Esophagus muscularis mucosa (tissue), 4 donors: Measurements from ENCODE around the gene TTC39A. TPM values are rescaled to one million over a fixed set of nuclear protein-coding genes. Genes with fewer than 3 reads are reported as not detected.
A peak's percentile ranks its signal among the peaks of the same experiment; 100 is the strongest.

Source experiments
- DNase-seq: peaks from one replicate; pipeline ENCODE4 v3.0.0-alpha.2; 2017; ENCODE audit errors: extremely low spot score
- H3K27ac ChIP-seq, 4 donors: fragments of 200-600 bp; sonication (generic); replicated peaks in 1 of 4; 1 replicate in 3 of 4; 2 replicates in 1 of 4; pipeline ENCODE4 v1.5.1; 2016 to 2019; ENCODE audit warnings: mild to moderate bottlenecking in 1 of 4
- H3K27me3 ChIP-seq, 4 donors: fragments of 200-600 bp; sonication (generic); one replicate each; pipeline versions ENCODE4 v1.5.1 to v1.6.0; 2016 to 2019
- H3K36me3 ChIP-seq, 4 donors: fragments of 200-600 bp; sonication (generic); one replicate each; pipeline ENCODE4 v1.5.1; 2016 to 2019
- H3K4me1 ChIP-seq, 4 donors: fragments of 200-600 bp; sonication (generic); one replicate each; pipeline ENCODE4 v1.5.1; 2016 to 2019
- H3K4me3 ChIP-seq, 4 donors: fragments of 200-600 bp; sonication (generic); 1 replicate in 2 of 4; 2 replicates in 2 of 4; pipeline ENCODE4 v1.5.1; 2016 to 2019; ENCODE audit warnings: mild to moderate bottlenecking in 4 of 4, moderate library complexity in 1 of 4
- H3K9me3 ChIP-seq, 4 donors: fragments of 200-600 bp; sonication (generic); 1 replicate in 3 of 4; 2 replicates in 1 of 4; pipeline ENCODE4 v1.5.1; 2016 to 2019
- CTCF ChIP-seq, 3 experiments: fragments of 200-600 bp in 2 of 3; fragments of 450-650 bp in 1 of 3; sonication (generic) in 2 of 3; IDR thresholded peaks; one replicate each; pipeline ENCODE4 v1.5.1; 2017 to 2019; ENCODE audit warnings: antibody characterized with exemption in 3 of 3, mild to moderate bottlenecking in 2 of 3, moderate library complexity in 1 of 3
- EP300 ChIP-seq: sonication (generic); formaldehyde crosslinking; IDR thresholded peaks from one replicate; pipeline ENCODE4 v1.6.1; 2017; ENCODE audit warnings: antibody characterized with exemption
- POLR2A ChIP-seq: fragments of 450-650 bp; IDR thresholded peaks from one replicate; pipeline ENCODE4 v1.6.1; 2017; ENCODE audit warnings: antibody characterized with exemption, moderate library complexity, mild to moderate bottlenecking, low read depth
- POLR2AphosphoS5 ChIP-seq, 2 donors: sonication (generic); formaldehyde crosslinking; IDR thresholded peaks; one replicate each; pipeline ENCODE4 v1.6.1; 2017; ENCODE audit warnings: antibody characterized with exemption in 2 of 2
- WGBS: methylation state at CpG from one replicate; pipeline ENCODE4 v1.1.5; 2018; 5-methylcytosine and 5-hydroxymethylcytosine counted together
- intact Hi-C: fragments of 100-400 bp; cut with DNase I; formaldehyde crosslinking; loops from one replicate; pipeline ENCODE4 v1.15.1; 2023
- total RNA-seq, 4 donors: library from RNA; depleted of rRNA; stranded (reverse); fragments of >200 nt; gene quantifications; one replicate each; pipeline versions ENCODE4 v1.1.0 to v1.2.1, GENCODE V29; 2016

The TTC39A gene
- total RNA-seq, 4 donors from 2014 or later: 0.17 to 2.5 (median 0.52) TPM; not detected in 1

- H3K9me3 ChIP-seq: no peaks in the 10 kb centered on the region
- no peak overlapping the region for H3K4me3 ChIP-seq
- no peaks in the 10 kb centered on the region for H3K27me3 ChIP-seq
- DNase-seq: no peak
- no peak overlapping the region for H3K27ac ChIP-seq
- TF ChIP-seq POLR2AphosphoS5 (IDR thresholded peaks at IDR 0.05) (no peak), CTCF (IDR thresholded peaks at IDR 0.05) (no peak), POLR2A (no peak), EP300 (no peak)
- intact Hi-C loops: no loop called here
- peaks cover 0 to 7% (median 6%) of the 10 kb centered on the region in 4 donors for H3K36me3 ChIP-seq
- peaks cover 45 to 80% (median 64%) of the 10 kb centered on the region in 4 donors for H3K4me1 ChIP-seq
- 85% methylated on average over 4 of the region's 4 CpGs for WGBS
These were observed 64.7 kb downstream of the TTC39A start for GRCh38 chr1:51265618-51266017.

- 10% methylated on average over 3 of the region's 3 CpGs for WGBS
These were observed 65.9 kb downstream of the TTC39A start for GRCh38 chr1:51264451-51264850.

GRCh38 chr1:51263147-51263877 lies 67.0 kb downstream of the TTC39A start:
- no peak for TF ChIP-seq POLR2AphosphoS5 (IDR thresholded peaks at IDR 0.05)
- TF ChIP-seq CTCF (IDR thresholded peaks at IDR 0.05): no peak
- TF ChIP-seq POLR2A: no peak
- TF ChIP-seq EP300: no peak
- peaks cover 55 to 82% (median 64%) of the 10 kb centered on the region in 4 donors for H3K4me1 ChIP-seq
- H3K9me3 ChIP-seq: no peaks in the 10 kb centered on the region
- intact Hi-C loops: no loop called here
- H3K27ac ChIP-seq: no peak overlapping the region
- H3K36me3 ChIP-seq: no peaks in the 10 kb centered on the region
- no peaks in the 10 kb centered on the region for H3K27me3 ChIP-seq
- H3K4me3 ChIP-seq: no peak overlapping the region
- 88% methylated on average over 4 of the region's 4 CpGs for WGBS
- peak; percentile 45 for DNase-seq

More at GRCh38 chr1:51264451-51264850, 65.9 kb downstream of the TTC39A start:
- no peaks in the 10 kb centered on the region for H3K9me3 ChIP-seq
- H3K27me3 ChIP-seq: no peaks in the 10 kb centered on the region
- TF ChIP-seq POLR2AphosphoS5 (IDR thresholded peaks at IDR 0.05): no peak
- no peak for TF ChIP-seq EP300
- no peak for TF ChIP-seq POLR2A
- no peak for TF ChIP-seq CTCF (IDR thresholded peaks at IDR 0.05)
- intact Hi-C loops: no loop called here
- peak overlapping the region in 3 of 4 donors; percentile 3 to 10 (median 3) for H3K27ac ChIP-seq
- no peaks in the 10 kb centered on the region for H3K36me3 ChIP-seq
- H3K4me3 ChIP-seq: no peak overlapping the region
- peaks cover 52 to 82% (median 66%) of the 10 kb centered on the region in 4 donors for H3K4me1 ChIP-seq
- peak; percentile 3 for DNase-seq

- TF ChIP-seq CTCF (IDR thresholded peaks at IDR 0.05) (no peak), EP300 (no peak), POLR2AphosphoS5 (IDR thresholded peaks at IDR 0.05) (no peak), POLR2A (no peak)
- intact Hi-C loops: no loop called here
- H3K4me3 ChIP-seq: no peak overlapping the region
- H3K27ac ChIP-seq: no peak overlapping the region
- no peaks in the 10 kb centered on the region for H3K36me3 ChIP-seq
- no peaks in the 10 kb centered on the region for H3K9me3 ChIP-seq
- 81% methylated on average over 3 of the region's 3 CpGs for WGBS
- no peaks in the 10 kb centered on the region for H3K27me3 ChIP-seq
- no peak for DNase-seq
- H3K4me1 ChIP-seq: peaks cover 23 to 41% (median 31%) of the 10 kb centered on the region in 4 donors
These were observed 75.0 kb downstream of the TTC39A start for GRCh38 chr1:51255331-51255730.

GRCh38 chr1:51253691-51254090 lies 76.7 kb downstream of the TTC39A start:
- no peak for DNase-seq
- Histone ChIP-seq H3K27ac (no peak overlapping the region), H3K27me3 (no peaks in the 10 kb centered on the region), H3K36me3 (no peaks in the 10 kb centered on the region), H3K9me3 (no peaks in the 10 kb centered on the region), H3K4me1 (peaks cover 16 to 34% (median 25%) of the 10 kb centered on the region in 4 donors), H3K4me3 (no peak overlapping the region)
- TF ChIP-seq CTCF (IDR thresholded peaks at IDR 0.05) (no peak), POLR2AphosphoS5 (IDR thresholded peaks at IDR 0.05) (no peak), POLR2A (no peak), EP300 (no peak)
- intact Hi-C loops: no loop called here
- 80% methylated on average over 5 of the region's 5 CpGs for WGBS
